ENCODE results near the gene CORO2A.

DNA sequence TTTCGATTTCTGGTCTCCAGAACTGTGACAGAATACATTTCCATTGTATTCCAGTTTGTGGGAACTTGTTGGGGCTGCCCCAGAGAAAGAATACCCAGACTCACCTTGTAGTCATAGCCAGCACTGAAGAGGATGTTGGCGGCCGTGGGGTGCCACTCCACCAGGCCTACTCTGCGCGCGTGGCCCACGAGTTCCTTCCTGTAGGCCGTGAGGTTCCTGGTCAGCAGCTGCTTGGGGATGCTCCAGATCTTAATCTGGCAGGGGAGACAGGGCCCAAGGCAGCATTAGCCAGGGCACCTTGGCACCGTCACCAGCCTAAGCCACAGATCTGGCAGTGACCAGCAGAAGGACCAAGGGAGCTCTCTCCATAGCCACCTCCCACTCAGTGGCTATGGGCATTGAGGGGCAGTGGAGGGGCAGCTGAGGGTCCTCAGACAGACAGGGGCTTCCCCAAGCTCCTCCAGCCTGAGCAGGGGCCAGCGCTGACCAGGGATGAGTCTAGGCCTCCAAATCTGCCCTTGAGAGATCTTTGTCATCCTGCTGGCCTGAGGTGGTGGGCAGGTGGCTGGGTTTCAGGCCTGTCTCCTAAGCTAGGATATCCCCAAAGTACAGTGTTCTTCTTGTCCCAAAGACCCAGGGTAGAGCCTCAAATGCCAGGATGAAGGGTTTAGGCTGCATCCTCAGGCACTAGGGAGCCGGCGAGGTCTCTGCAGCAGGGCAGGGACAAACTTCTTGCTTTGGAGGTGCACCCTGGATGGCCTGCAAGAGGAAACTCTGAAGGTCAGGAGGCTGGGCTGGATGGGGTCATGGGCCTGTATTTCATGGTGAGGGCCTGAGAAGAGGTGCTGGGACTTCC, 57.5 kb downstream of the CORO2A start:
- TF ChIP-seq, protein P1, sequence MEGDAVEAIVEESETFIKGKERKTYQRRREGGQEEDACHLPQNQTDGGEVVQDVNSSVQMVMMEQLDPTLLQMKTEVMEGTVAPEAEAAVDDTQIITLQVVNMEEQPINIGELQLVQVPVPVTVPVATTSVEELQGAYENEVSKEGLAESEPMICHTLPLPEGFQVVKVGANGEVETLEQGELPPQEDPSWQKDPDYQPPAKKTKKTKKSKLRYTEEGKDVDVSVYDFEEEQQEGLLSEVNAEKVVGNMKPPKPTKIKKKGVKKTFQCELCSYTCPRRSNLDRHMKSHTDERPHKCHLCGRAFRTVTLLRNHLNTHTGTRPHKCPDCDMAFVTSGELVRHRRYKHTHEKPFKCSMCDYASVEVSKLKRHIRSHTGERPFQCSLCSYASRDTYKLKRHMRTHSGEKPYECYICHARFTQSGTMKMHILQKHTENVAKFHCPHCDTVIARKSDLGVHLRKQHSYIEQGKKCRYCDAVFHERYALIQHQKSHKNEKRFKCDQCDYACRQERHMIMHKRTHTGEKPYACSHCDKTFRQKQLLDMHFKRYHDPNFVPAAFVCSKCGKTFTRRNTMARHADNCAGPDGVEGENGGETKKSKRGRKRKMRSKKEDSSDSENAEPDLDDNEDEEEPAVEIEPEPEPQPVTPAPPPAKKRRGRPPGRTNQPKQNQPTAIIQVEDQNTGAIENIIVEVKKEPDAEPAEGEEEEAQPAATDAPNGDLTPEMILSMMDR (IDR thresholded peaks at IDR 0.05; ENCODE audit: low read depth, low read length, poor library complexity, severe bottlenecking): no peak
- TF ChIP-seq EZH2phosphoT487 (IDR thresholded peaks at IDR 0.05; ENCODE audit: borderline replicate concordance, low read length): no peak
